Stimulated activated CD4-positive, alpha-beta T cell treated with anti-CD3 and anti-CD28 coated beads, Interleukin-2, amount 100 ng/mL, for 24 hours (primary cell): Measurements from ENCODE around the gene TXNDC5.
"Not testable (repeated sequence)": the region's sequence is repeated elsewhere in the genome, so short reads cannot be mapped to it uniquely, and the experiment has no call there.

ENCODE experiments used
- DNase-seq, 2 donors: peaks; one replicate each; pipeline ENCODE4 v3.0.0-alpha.2; 2020

Gene TXNDC5

DNA sequence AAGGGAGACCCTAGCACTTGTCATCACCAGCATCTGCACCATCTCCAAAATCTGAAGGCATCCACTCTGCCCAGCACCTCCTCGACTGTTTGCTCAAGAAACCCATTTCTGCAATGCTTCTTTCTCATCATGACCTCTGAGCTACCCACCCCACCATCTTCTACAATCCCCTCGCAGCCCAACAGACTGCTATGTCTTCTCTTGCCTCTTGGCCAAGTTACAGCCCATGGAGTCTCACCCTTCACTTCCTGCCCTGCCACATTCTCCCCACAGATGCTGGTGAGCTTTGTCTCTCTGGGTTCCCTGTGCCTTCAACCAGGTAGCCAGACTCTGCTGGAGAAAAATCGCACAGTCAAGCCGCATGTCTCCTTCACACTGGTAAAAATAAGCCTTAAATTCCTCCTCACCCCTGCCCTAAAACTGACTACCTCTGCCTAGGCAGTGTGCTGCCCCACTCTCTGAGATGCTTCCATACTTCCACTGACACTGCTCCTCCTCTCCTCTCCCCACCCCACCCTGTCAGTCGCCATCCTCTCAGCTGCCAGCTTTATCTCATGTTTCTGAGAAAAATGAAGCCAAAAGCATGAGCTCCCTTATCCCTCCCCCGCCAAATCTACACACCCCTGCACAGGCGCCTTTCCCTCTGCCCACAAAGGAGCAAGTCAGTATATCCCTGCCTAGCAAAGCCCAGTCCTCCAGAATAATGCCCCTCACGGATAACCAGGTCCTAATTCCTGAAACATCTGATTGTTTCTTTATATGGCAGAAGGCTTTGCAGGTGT lies 2.3 kb upstream of the TXNDC5 start:
- DNase-seq = no peak

DNA sequence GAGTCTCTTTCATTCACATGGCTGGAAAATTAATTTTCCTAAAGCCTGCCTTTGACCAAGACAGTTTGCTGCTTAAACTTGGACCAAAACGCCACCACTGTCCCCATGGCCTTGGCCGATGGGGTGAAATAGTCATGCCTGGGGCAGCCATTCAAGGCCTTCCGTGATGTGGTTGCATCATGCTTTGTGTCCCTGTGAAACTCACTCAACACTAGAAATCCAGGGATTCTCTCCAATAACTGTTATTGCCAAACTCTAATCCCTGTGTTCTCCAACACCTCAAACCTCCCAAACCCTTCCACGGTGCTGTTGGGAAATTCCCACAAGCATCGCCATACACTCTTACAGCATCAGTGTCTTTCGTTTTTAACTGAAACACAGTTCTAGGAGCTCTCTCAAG lies 1.4 kb upstream of the TXNDC5 start:
- DNase-seq = no peak

DNA sequence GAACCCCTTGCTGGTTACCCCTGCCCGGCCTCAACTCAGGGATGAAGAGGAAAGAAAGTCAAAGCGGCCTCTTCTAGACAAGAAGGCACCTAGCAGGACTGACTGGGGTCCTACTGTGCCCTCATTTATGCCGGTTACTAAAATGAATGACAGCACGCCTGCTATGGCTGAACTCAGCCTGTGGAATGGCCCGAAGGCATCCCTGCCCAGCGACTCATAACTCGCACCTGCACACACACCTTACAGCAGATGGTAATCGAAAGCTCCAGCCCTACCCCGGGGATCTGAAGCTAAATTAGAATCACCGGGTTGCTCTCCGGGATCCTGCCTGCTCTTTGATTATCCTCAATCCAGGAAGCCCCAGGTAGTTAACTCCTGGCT lies 747 bp upstream of the TXNDC5 start:
- DNase-seq = no peak

DNA sequence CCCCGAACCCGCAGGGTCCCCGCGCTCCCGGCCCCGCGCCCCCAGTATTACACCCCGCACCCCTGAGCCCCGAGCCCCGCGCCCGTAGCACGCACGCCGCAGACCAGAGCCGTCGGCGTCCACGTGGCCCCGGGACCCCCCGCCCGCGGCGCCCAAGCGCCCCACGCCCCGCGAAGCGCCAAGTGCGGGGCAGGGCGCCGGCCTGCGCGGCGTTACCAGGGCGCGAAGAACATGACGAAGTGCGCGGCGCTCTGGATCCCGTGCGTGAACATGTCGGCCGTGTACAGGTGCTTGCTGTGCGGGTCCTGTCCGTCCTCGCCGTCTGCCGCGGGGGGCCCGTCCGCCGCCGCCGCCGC lies 312 bp downstream of the TXNDC5 start:
- peak in 1 of 2 donors; percentile 23 for DNase-seq

DNA sequence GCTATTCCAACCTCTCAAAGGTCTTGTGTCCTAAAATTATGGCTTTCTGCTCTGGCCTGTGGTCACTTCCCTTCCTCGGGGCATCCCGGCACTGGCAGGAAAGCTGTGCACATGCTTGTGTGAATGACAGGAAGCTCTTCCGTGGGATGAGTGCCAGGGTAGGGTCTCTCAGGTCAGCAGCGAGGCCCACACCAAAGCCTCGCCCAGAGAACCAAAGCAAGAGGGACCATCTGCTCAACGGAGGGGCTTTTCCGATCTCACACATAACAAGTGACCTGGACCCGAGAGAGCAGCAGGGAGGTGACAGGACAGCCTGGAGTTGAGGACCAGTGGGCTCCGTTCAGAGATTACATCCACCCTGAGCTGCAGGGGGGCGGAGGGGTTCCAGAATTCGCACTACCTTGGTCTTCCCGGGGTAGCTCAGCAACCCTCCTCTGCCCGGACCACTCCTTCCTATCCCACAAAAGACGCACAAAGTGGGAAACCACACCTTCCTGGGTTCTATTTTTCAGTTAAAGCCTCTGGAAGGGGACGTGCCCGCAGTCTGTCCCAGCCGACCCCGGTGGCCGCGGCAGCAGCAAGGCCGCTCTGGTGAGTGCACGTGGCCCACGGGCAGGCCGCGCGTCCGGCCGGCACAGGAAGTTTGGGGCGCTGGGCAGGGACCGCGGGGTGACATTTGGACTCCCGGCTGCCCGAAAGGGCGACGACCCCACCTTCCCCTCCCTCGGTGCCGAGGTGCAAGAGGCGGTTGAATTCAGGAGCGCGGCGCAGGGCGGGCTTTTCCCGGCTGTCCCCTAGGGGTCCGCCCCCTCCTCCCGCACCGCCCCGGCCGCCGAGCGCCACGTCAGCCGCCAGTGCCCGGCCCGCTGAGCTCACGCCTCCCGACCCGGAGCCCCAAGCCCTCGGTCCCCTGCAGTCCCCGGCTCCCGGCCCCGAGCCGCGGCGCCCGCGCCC lies 988 bp downstream of the TXNDC5 start:
- DNase-seq = peak; percentile 51 to 76

DNA sequence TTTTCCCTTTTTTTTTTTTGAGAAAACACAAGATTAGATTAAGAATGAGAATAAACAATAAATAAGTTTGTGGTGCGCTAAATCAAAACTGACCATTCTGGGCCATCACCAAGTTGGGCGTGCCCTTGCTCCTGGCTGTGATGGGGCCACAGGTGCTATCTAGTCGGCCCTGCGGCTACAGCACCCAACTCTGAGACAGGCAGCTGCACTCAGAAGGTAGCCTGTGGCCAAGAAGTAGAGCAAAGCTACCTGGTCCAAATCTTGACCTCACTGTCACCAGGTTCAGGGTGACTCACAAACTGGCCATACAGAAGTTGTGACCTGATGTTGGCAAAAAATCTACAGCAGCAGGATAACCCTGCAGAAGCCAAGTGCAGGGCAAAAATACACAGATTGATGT lies 3.4 kb downstream of the TXNDC5 start:
- DNase-seq = no peak

DNA sequence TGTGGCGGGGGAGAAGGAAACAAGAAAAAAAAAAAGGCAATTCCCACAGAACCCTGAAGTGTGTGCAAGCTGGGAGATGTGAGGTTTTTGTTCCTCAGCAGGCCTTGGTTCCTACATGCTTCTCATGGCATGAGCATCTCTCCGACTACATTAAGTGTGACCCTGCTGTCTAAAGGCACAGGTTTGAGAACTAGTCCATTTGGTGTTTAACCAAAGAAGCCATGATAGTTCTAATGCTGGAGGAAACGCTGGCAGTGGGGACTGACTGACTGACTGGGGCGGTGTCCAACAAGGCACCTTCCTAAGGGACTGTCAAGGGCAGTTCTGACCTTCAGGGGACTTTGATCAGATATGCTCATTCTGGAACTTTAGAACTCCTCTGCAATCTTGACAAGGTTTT lies 3.8 kb downstream of the TXNDC5 start:
- DNase-seq = no peak

DNA sequence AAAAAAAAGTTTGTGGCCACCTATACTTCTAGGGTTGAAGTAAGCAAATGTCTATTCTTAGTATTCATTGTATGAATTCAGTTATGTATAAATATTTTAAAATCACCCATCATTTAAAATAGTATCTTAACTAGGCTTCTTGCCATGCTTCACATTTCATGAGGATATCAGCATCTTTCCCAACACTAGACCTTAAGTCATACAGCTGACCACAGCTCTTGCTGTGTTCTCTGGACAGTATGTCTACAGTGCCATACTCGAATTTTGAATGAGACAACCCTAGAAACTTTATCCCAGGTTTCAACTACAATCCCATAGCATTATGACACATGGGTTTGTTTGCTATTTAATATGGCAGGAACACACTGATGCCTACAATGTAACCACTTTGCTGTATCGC lies 5.2 kb downstream of the TXNDC5 start:
- no peak for DNase-seq

DNA sequence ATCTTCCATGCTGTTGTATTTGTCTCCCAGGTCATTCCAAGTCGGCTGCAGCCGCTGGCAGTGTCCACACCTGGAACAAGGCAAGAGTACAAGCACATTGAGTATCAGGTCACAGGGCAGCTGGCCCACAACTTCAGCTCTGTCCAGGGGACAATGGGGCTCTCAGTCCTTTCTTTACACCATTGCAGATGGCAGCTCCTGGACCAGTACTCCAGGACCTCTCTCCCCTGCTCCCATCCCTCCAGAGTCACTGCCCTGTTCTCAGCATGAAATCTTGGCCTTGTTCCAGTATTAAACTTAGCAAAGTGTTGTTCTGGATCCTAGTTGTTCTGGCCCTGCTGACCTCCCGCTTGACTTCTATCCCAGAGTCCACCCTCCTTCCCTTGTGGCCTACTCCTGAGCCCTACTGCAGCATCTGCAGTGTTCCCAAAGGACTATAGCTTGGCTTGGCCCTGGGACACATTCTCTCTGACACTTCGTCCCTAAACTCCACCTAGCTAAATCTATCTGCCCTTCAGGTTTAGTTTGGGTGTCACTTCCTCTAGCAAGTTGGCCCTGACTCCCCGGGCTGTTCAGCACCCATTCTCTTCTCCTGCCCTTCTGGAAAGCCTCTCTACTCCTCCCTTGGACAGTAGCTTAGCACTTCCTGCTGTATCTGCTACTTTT lies 5.8 kb downstream of the TXNDC5 start:
- DNase-seq = no peak

DNA sequence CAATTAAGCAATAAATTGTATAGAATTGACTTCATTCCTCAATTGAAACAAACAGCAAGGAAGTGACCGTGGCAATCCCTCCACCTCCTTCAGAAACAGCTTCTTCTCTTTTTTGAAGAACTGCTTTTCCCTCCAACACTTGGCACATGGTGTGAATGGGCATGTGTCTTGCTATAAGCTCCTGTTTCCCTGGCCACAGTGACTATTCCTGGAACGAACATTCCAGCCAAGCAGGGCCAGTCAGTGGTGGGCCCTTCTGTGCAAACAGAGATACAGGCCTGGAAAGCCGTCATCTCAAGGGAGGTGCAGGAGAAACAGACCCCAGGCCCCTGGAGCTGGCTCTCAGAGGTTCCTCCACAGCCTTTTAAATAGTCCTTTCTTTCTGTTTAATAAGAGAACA lies 6.9 kb downstream of the TXNDC5 start:
- no peak for DNase-seq

DNA sequence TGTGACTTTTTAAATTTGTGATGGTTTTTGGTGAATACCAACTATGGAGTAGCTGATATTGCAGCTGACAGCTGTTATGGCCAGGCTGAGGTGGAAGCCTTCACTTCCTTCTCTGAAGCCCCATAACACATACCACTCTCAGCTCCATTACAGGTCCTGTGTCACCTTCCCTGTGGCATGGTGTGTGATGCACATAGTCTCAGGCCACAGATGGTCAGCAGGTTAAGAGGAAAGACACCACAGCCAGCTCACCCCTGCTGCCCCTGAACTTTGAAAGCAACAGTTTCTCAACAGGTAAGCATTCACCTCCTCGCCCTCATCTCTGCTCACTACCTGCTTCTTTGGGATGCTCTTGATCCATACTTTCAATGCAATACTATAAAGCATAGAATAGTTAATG lies 7.7 kb downstream of the TXNDC5 start:
- no peak for DNase-seq

DNA sequence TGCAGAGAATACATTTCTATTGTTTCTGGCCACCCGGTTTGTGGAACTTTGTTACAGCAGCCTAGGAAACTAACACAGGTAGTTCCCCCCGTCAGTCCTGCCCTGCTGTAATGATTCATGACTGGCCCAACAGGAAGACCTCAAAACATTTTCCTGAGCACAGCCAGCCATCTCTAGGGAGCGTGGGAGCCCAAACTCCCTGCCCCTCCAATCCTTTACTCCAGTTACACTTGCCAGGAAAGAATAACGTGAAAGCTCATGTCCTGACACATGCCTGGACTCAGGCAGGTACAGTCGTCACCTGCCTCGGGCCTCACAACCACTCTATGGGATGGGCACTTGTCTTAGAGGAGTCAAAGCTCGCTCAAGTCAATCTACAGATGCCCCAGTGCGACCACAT lies 8.4 kb downstream of the TXNDC5 start:
- DNase-seq = no peak

DNA sequence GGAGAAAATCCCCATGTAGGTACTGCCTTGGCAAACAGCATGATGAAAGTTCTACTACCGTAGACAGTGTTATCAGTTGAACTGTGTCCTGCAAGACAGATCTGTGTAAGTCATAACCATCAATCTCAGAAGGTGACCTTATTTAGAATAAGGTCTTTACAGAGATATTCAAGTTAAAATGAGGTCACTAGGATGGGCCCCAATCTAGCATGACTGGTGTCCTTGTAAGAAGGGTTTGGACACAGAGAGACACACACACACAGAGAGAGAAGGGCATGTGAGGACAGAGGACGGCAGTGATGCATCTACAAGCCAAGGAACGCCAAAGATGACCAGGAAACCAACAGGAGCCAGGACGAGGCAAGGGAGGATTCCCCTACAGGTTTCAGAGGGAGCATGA lies 8.8 kb downstream of the TXNDC5 start:
- no peak for DNase-seq

DNA sequence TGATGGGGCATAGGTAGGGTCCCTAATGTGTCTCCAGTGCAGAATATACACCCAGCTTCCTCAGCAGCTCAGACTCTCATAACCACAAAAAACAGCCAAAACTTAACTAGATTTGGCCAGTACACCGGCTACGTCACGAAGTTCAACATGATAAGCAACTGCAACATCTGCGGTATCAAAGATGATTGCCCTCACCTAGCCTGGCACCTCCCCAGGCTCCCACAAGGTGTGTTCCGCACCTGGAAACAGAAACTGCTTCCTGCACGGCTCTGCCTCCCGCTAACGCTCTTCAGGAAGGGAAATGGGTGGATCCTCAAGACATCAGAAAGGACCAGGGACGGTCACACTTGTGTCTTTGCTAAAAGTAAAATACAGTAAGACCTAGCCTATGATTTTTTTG lies 9.5 kb downstream of the TXNDC5 start:
- DNase-seq = no peak

DNA sequence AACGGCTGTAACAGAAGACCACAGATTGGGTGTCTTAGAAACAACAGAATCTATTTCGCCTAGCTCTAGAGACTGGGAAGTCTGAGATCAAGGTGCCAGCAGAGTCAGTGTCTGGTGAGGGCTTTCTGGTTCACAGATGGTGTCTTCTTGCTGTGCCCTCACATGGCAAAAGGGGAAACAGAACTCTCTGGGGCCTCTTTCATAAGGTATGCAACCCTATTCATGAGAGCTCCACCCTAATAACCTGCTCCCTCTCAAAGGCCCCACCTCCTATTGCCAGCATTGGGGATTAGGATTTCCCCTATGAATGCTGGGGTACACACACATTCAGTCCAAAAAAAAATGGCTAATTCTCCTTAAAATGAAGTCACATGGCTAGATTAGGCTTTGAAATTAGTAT lies 10.0 kb downstream of the TXNDC5 start:
- no peak for DNase-seq

DNA sequence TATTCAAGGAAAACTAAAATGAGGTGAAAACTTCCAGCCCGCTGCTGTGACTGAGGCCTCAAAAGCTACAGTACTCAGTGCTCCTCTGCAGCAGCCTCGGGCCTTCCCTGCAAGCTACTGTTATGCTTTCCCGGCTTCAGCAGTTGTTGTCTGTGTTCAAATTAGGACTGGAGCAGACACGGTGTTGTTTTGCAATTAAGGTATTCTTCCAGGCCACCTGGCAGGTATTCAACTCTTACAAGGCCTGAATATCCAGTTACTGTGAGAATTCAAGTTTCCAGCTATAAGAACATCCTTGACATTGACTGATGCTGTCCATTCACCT lies 10.7 kb downstream of the TXNDC5 start:
- DNase-seq = no peak

DNA sequence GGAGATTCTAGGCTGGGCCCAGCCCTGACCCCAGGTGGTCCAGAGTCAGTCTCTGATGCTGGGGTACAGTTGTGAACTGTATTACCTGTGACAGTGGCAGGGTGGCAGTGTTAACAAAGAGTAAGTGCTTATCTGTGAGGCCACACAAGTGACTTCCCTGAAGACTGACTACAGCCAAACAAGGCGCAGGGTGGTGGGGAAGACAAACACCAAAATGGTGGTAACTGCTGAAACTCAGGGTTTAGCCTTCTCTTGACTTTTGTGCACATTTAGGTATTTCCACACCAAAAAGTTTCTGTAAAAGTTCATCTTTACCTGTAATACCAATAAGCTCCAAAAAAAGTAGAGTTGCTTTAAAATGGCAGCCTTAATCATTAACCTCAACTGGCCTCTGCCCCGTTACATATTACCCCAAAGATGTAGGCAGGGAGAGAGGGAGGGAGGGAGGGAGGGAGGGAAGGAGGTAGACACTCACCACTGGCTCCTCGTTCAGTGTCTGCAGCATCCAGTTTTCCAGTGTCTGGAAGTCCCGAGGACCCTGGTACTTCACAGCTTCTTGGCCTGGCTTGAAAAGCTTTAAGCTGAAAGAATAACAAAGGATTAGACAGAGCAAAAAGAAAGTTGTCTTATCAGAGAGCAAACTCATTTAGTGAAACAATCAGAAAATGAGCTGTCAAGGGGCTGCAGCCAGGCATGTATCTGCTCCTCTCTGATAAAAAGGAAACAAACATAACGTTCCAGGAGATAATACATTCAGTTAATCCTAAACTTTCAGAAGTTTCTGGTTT lies 11.3 kb downstream of the TXNDC5 start:
- DNase-seq = no peak

DNA sequence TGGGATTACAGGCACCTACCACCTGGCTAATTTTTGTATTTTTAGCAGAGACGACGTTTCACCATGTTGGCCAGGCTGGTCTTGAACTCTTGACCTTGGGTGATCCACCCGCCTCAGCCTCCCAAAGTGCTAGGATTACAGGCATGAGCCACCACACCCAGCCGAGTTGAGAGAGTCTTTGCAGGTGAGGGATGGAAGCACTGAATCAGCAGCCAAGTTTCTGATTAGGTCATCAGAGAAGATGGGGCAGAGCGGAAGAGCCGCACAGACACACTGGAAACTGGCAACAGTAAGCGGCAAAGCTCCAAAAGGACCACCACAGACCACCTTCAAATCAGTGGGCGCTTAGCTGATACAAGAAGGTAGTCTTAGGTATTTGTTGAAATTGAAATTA lies 12.4 kb downstream of the TXNDC5 start:
- DNase-seq = not testable (repeated sequence)

DNA sequence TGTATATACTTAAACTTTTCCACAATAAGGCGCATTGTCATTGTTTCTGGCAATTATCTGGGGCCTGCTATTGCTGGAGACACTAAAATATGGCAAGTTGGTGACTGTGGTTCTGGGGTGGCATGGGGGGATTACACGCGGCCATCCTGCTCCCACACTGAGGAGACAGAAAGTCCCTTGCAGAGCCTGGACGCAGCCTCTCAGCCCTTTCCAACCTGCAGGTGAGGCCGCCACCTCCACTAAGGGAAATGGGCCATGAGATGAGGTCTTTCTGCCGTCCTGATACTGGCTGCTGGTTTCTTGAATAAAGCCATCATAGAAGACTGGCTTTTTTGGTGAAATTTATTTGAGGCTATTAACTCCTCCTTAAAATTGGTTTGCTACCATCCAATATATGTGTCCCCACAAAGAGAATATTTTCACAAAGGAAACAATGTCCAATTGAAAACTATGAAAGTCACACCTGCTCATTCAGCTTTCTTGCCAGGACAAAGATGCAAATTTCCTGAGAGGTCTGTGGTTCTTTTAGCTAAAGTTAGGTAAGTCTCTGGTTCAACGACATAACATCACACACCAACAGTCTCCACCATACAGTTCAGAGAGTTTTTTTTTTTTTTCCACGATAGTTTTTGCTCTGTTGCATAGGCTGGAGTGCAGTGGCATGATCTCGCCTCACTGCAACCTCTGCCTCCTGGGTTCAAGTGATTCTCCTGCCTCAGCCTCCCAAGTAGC lies 13.0 kb downstream of the TXNDC5 start:
- no peak for DNase-seq

DNA sequence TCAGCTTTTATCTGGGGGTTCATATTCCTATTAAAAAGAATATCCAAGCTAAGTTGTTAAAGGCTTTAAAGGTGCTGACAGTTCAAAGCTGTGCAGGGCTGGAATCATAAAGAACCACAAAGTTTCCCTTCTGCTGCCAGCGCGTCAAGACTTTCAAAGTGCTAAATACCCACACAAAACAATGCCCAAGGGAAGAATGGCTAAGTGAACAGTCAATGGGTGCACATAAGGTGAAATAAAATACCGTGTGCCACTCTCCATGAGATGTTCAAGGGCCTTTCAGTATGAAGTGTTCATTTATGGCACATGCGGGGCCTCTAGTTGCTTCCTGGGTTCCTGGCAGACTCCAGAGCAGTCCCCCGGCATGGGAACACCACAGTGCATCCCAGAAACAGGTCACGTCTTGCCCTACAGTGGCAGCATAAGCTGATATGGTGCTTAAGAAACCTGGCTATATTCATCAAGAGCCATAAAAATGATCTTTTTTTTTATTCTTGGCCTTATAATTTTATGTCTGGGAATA lies 14.1 kb downstream of the TXNDC5 start:
- DNase-seq = no peak

DNA sequence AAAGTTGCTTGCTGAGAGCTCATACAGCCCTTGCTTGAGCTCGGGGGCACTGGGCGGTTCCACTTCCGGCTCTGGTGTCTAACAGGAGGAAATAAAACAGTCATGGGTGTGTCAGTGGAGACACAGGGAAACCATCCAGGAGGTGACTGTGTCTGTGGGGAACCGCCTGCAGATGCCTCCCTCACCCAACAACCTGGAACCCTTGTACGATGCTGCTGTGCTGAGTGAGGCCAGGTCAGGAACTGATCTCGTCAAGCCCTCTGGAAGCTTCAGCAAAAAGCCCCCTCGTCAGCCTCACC lies 15.5 kb downstream of the TXNDC5 start:
- DNase-seq = no peak
